ENCODE data around the gene WWOX. TPM values are rescaled to one million over a fixed set of nuclear protein-coding genes. Genes with fewer than 3 reads are reported as not detected.

The WWOX gene
- total RNA-seq, 2 experiments from 2014 or later: 19.1 to 23.7 TPM

- TF ChIP-seq, protein P1, sequence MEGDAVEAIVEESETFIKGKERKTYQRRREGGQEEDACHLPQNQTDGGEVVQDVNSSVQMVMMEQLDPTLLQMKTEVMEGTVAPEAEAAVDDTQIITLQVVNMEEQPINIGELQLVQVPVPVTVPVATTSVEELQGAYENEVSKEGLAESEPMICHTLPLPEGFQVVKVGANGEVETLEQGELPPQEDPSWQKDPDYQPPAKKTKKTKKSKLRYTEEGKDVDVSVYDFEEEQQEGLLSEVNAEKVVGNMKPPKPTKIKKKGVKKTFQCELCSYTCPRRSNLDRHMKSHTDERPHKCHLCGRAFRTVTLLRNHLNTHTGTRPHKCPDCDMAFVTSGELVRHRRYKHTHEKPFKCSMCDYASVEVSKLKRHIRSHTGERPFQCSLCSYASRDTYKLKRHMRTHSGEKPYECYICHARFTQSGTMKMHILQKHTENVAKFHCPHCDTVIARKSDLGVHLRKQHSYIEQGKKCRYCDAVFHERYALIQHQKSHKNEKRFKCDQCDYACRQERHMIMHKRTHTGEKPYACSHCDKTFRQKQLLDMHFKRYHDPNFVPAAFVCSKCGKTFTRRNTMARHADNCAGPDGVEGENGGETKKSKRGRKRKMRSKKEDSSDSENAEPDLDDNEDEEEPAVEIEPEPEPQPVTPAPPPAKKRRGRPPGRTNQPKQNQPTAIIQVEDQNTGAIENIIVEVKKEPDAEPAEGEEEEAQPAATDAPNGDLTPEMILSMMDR (IDR thresholded peaks at IDR 0.05): no peak
- POLR2A ChIA-PET: interaction anchor here (0.6 kb wide), 1 partner anchor 796 kb away, joined by 3 read pairs; no protein-coding TSS in a partner anchor
- Mint-ChIP-seq H3K4me3 (no peak overlapping the region), H3K9me3 (no peaks in the 10 kb centered on the region), H3K27me3 (no peaks in the 10 kb centered on the region), H3K36me3 (ENCODE audit: low read depth) (no peaks in the 10 kb centered on the region), H3K27ac (peak overlapping the region; percentile 6), H3K4me1 (ENCODE audit: low read depth) (peaks cover 16% of the 10 kb centered on the region)
- CTCF ChIA-PET: interaction anchor here (1.0 kb wide), 1 partner anchor 16 kb away, joined by 4 read pairs; no protein-coding TSS in a partner anchor
- ATAC-seq (peak; percentile 40), DNase-seq (peak; percentile 17)
- intact Hi-C loops (cut with micrococcal nuclease): no loop called here
Measured at GRCh38 chr16:78794581-78795250, 695.3 kb downstream of the WWOX start.

GRCh38 chr16:78795433-78795832 lies 696.0 kb downstream of the WWOX start:
- ATAC-seq (no peak), DNase-seq (no peak)
- Mint-ChIP-seq H3K4me1 (ENCODE audit: low read depth) (peaks cover 14% of the 10 kb centered on the region), H3K36me3 (ENCODE audit: low read depth) (no peaks in the 10 kb centered on the region), H3K4me3 (no peak overlapping the region), H3K27ac (peak overlapping the region; percentile 6), H3K27me3 (no peaks in the 10 kb centered on the region), H3K9me3 (no peaks in the 10 kb centered on the region)
- TF ChIP-seq, protein P1 (IDR thresholded peaks at IDR 0.05): no peak
- ChIA-PET CTCF (no interaction called here), POLR2A (no interaction called here)
- intact Hi-C loops (cut with micrococcal nuclease): no loop called here

DNA sequence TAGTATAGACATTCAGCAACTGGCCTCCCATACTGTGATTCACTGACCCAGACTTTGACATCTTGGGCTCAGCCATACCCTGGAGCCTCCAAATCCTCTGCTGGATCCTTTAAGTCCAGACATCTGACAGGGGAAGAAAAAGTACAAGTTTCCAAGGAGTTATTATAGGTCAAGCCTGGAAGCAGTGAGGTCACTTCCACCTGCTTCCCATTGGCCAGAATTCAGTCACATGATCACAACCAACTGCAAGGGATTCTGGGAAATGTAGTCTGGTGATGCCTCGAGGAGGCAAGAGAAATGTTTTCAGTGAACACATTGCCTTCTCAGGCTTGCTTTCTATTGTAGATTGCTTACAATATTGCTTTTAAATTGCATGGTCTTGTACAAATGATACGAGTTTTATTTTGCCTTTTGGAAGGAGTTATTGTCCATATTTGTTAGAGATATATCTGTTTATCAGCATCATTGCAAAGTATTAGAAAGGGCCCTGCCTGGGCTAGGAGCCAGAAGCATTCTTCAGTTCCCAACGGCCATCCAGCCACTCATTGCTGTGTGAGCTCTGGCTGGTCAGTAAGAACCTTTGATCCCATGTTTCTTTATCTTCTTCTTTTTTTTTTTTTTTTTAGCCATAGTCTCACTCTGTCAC lies 696.9 kb downstream of the WWOX start:
- H3K27ac Mint-ChIP-seq: no peak overlapping the region
- intact Hi-C loops (cut with micrococcal nuclease): no loop called here
- no peaks in the 10 kb centered on the region for H3K9me3 Mint-ChIP-seq
- ChIA-PET CTCF (no interaction called here), POLR2A (interaction anchor here (0.6 kb wide), 1 partner anchor 36 kb away, joined by 5 read pairs; no protein-coding TSS in a partner anchor)
- DNase-seq (peak; percentile 50), ATAC-seq (peak; percentile 62)
- H3K36me3 Mint-ChIP-seq (ENCODE audit: low read depth): no peaks in the 10 kb centered on the region
- H3K4me1 Mint-ChIP-seq (ENCODE audit: low read depth): peaks cover 8% of the 10 kb centered on the region
- H3K27me3 Mint-ChIP-seq: no peaks in the 10 kb centered on the region
- no peak overlapping the region for H3K4me3 Mint-ChIP-seq
- TF ChIP-seq, protein P1 (IDR thresholded peaks at IDR 0.05): no peak

DNA sequence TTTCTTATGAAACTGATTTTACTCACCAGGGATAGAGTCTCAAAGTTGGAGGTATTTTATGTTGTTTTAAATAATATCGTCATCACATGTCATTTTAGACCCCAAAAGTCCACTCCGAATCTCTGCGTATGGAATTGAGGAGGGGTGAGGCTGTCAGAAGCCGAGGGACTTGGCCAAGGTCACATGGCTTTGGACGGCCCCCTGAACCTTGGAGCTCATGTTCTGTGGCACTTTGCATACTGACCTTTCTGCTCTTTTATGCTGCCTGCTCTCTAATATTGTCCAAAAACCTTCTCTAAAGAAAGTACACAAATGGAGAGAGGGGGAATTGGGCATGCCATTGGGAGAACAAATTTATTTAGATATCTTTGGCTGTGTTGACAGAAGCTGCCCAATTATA lies 700.0 kb downstream of the WWOX start:
- H3K27me3 Mint-ChIP-seq: no peaks in the 10 kb centered on the region
- TF ChIP-seq, protein P1 (IDR thresholded peaks at IDR 0.05): no peak
- POLR2A ChIA-PET: no interaction called here
- no peak overlapping the region for H3K4me3 Mint-ChIP-seq
- DNase-seq (no peak), ATAC-seq (no peak)
- no peaks in the 10 kb centered on the region for H3K9me3 Mint-ChIP-seq
- CTCF ChIA-PET: interaction anchor here (1.0 kb wide), 1 partner anchor 30 kb away, joined by 4 read pairs; no protein-coding TSS in a partner anchor
- H3K4me1 Mint-ChIP-seq (ENCODE audit: low read depth): peaks cover 11% of the 10 kb centered on the region
- intact Hi-C loops (cut with micrococcal nuclease): no loop called here
- H3K36me3 Mint-ChIP-seq (ENCODE audit: low read depth): no peaks in the 10 kb centered on the region
- H3K27ac Mint-ChIP-seq: no peak overlapping the region

DNA sequence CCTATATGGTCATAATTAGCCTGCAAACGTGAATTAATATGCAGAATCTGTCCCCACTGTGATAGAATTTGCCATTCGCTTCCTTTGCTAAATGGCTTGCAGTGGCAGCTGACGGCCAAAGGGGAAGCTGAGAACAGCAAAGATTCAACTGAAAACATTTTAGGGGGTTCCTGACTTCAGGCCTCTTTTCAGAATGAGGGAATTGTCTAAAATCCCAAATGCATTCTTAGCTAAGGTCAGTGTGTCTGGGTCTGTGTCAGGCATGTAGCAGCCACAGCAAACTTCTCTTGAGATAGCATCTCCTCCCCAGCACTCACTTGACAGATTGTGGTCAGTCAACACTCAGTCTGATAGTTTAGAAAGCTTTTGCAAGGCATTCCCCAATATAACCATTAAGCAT lies 701.1 kb downstream of the WWOX start:
- no peak overlapping the region for H3K27ac Mint-ChIP-seq
- H3K4me1 Mint-ChIP-seq (ENCODE audit: low read depth): peaks cover 5% of the 10 kb centered on the region
- H3K4me3 Mint-ChIP-seq: no peak overlapping the region
- H3K27me3 Mint-ChIP-seq: no peaks in the 10 kb centered on the region
- DNase-seq (no peak), ATAC-seq (no peak)
- CTCF ChIA-PET: interaction anchor here (1.0 kb wide), 1 partner anchor 31 kb away, joined by 4 read pairs; no protein-coding TSS in a partner anchor
- TF ChIP-seq, protein P1 (IDR thresholded peaks at IDR 0.05): no peak
- POLR2A ChIA-PET: no interaction called here
- H3K36me3 Mint-ChIP-seq (ENCODE audit: low read depth): no peaks in the 10 kb centered on the region
- no peaks in the 10 kb centered on the region for H3K9me3 Mint-ChIP-seq
- intact Hi-C loops (cut with micrococcal nuclease): no loop called here

Data from activated CD8-positive, alpha-beta T cell treated with anti-CD3 and anti-CD28 coated beads for 36 hours (primary cell).